Breast epithelium (tissue), 3 donors: ENCODE results near the gene FHOD3.

Source experiments
- POLR2A ChIP-seq: fragments of 450-650 bp; IDR thresholded peaks from one replicate; pipeline ENCODE4 v1.6.1; 2016; ENCODE audit warnings: antibody characterized with exemption, mild to moderate bottlenecking, moderate library complexity
- POLR2AphosphoS5 ChIP-seq, 3 donors: sonication (generic); formaldehyde crosslinking; IDR thresholded peaks; one replicate each; pipeline ENCODE4 v1.6.1; 2017; ENCODE audit warnings: antibody characterized with exemption in 3 of 3
- TF ChIP-seq, protein P1 (sequence below), 3 donors: fragments of 450-650 bp; IDR thresholded peaks; one replicate each; pipeline ENCODE4 v1.5.1; 2016 to 2017; ENCODE audit warnings: antibody characterized with exemption in 3 of 3, mild to moderate bottlenecking in 3 of 3, moderate library complexity in 3 of 3

GRCh38 chr18:36300211-36300610 is 2.7 kb downstream of the FHOD3 start:
- TF ChIP-seq, protein P1, sequence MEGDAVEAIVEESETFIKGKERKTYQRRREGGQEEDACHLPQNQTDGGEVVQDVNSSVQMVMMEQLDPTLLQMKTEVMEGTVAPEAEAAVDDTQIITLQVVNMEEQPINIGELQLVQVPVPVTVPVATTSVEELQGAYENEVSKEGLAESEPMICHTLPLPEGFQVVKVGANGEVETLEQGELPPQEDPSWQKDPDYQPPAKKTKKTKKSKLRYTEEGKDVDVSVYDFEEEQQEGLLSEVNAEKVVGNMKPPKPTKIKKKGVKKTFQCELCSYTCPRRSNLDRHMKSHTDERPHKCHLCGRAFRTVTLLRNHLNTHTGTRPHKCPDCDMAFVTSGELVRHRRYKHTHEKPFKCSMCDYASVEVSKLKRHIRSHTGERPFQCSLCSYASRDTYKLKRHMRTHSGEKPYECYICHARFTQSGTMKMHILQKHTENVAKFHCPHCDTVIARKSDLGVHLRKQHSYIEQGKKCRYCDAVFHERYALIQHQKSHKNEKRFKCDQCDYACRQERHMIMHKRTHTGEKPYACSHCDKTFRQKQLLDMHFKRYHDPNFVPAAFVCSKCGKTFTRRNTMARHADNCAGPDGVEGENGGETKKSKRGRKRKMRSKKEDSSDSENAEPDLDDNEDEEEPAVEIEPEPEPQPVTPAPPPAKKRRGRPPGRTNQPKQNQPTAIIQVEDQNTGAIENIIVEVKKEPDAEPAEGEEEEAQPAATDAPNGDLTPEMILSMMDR (IDR thresholded peaks at IDR 0.05), result no peak
- TF ChIP-seq POLR2A, result no peak
- TF ChIP-seq POLR2AphosphoS5 (IDR thresholded peaks at IDR 0.05), result no peak
